NCI-H1930 (cell line): ENCODE data around the gene PPIL6.

Experiments
- DNase-seq, 2 experiments: peaks; one replicate each; lab custom pipeline; 2025; lab: John Stamatoyannopoulos, UW

PPIL6 gene

DNA sequence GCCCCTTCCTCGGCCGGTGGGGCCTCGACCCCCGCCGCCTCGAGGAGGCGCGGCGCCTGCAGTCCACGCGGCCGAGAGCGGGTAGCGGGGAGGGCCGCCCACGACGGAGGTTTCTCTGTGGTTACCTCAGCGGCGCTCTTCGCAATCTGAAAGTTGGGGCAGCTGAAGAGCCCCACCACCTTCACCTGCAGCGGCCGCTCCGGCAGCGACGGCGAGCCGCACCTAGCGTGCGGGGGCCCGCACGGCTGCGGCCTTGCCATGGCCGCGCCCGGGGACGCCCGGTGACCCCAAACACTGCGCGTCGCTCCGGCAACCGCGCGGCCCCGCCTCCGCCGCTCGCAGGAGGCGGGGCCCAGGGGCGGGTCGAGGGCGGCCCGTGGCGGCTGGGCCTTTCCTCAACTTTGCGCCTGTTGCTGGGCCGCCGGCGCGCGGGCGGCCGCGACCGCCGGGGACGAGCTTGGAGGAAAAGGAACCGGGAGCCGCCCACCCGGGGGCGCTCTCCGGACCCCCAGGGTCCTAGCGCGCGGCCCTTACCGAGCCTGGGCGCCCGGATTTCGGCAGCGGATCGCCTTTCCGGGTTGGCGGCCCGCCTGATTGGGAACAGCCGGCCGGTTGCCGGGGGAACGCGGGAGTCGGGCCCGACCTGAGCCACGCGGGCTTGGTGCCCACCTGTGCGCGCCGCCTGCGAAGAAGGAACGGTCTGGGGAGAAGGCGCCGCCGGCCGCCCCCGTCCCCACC, at the start of gene PPIL6, which contains the start of gene SMPD2:
Gene PPIL6 (minus strand): TSS at position 298 of the 738 bp plus-strand sequence. CDS start 38 bp downstream, at position 260.
Gene SMPD2 (plus strand): TSS at position 394 of the 738 bp plus-strand sequence. CDS start 398 bp downstream, outside the sequence.
- DNase-seq, result peak; percentile 84 to 94

DNA sequence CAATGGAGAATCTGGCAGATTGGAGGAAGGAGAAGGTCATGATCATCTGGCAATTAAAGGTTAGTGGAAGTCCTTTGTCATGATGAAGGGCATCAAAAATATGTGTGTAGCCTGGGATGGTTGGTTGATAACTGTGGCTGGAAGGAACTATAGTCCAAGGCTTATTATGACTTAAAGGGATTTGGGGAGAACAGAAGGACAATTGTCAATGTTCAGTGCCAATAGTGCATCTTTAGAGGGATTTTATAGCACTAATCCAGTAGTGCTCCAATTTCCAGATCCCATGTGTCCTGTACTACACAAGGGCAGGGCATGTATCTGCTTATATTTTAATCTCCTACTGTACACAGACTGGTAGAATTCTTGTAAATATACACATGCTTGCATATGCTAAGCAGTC, 47.6 kb upstream of the PPIL6 start:
- DNase-seq, result no peak

DNA sequence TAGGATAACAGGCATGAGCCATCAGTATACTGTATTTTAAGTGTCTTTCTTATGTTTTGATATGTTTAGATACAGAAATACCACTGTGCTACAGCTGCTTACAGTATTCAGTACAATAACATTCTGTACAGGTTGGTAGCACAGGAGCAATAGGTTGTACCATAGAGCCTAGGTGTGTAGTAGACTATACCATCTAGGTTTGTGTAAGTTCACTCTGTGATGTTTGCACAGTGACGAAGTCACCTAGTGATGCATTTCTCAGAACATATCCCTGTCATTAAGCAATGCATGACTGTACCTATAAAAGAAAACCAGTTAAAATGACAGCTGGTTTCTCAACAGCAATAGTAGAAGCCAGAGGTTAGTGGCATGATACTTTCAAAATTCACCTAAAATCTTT, 45.6 kb upstream of the PPIL6 start:
- no peak for DNase-seq

DNA sequence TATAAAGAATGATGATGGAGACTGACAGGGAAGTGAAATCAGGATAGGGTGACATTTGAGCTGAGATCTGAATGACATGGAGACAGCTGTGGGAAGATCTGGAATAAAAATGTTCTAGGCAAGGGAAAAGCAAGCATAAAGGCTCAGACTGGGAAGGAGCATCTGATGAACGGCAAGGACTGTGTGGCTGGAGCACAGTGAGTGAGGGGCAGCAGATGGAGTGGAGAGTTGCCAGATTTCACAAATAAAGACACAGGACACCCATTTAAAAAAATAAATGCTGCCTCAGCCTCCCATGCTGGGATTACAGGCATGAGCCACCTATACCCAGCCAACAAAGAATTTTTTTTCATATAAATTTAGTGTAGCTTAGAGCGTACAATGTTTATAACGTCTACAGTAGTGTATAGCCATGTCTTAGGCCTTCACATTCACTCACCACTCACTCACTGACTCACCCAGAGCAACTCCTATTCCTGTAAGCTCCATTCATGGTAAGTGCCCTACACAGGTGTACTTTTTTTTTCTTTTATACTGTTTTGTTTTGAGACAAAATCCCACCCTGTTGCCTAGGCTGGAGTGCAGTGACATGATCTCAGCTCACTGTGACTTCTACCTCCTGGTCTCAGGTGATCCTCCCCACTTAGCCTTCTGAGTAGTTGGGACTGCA, 45.0 kb upstream of the PPIL6 start:
- DNase-seq, result no peak

DNA sequence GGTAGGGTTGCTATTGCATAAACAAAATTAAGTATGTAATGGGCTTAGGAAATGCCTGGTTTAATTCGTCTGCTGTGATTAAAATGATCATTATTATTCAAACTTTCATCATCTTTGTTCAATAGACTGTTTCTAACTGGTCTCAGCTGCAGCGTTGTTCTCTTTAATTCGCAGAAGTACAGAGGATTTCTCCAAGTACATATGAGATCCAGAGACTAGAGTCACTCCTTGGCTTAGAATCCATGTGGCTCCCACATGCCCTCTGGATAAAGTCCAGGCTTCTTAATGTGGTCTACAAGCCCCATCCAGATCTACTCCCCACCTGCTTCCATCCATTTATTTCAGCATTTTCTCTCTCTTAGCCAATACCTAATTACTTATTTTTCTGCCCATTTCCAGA, 43.7 kb upstream of the PPIL6 start:
- no peak for DNase-seq

DNA sequence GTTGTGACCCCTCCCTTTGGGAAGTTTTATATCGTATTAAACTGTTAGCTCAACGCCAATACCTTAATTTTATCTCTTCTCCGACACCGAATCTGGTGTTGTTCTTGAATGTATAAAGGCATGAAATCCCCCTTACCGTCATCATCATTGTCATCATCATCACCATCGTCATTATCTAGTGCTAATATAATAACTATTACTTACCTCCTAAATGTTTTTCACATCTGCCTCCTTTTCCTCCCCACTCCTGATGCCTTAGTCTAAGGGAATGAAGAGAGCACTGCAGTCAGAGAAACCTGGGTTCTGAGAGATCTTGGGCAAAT, 43.3 kb upstream of the PPIL6 start:
- DNase-seq, result no peak

DNA sequence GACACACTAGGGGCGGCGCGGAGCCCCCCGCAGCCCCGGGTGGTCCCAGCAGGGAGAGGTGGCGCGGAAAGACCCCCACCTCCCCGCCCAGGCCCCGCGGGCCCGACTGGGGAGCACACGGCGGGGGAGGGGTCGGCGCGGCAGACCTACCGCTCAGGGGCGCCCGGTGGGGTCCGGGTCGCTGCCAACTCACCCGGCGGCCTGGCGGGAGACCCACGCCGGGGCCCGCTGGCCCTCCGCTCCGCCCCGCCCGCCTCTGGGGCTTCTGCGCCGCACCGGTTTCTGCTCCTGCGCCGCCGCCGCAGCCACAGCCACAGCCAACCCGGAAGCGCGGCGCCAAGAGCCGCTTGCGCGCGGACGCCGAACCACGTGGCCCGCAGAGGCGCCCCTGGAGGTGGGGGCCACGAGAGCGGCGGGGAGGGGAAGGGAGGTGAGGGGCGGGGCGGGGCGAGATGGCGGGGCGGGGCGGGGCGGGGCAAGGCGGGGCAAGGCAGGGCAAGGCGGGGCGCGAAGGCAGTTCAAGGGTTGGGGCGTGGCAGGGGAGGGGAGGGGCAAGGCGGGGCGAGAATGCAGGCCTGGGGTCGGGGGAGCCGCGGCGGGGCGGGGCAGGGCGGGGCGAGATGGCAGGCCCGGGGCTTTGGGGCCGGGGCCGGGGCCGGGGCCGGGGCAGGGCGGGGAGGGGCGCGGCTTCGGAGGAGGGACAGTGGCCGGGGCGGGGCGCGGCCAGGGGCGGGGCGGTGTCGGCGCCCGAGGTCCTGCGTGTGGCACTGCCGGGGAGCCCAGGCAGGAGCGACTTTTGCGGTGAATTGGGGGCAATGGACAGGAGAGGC, 42.7 kb upstream of the PPIL6 start, which contains the start of gene ZBTB24:
Gene ZBTB24 (minus strand): TSS at position 315 of the 830 bp plus-strand sequence. CDS start 1,193 bp downstream, outside the sequence.
- DNase-seq, result peak; percentile 80 to 90

DNA sequence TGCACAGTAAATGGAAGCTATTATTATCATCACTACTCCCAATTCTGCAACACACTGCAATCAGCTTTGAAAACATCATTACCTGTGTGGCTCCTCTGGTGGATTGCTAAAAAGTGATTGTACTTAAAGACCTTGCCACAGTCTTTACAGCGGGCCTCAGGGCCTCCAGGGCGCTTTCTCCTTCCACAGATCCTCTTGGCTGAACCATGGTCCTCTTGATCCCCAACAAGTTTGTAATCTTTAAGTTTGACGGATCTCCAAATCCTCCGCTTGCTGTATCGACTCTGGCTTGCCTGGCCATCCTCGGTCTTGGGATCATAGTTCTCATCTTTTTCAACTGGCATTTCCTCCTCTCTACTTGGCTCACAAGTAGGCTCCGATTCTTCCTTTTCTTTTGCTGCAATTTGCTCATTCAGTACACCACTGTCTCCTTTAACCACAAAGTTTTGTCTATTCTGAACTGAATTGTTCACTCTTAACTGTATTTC, 40.6 kb upstream of the PPIL6 start:
- DNase-seq, result no peak

DNA sequence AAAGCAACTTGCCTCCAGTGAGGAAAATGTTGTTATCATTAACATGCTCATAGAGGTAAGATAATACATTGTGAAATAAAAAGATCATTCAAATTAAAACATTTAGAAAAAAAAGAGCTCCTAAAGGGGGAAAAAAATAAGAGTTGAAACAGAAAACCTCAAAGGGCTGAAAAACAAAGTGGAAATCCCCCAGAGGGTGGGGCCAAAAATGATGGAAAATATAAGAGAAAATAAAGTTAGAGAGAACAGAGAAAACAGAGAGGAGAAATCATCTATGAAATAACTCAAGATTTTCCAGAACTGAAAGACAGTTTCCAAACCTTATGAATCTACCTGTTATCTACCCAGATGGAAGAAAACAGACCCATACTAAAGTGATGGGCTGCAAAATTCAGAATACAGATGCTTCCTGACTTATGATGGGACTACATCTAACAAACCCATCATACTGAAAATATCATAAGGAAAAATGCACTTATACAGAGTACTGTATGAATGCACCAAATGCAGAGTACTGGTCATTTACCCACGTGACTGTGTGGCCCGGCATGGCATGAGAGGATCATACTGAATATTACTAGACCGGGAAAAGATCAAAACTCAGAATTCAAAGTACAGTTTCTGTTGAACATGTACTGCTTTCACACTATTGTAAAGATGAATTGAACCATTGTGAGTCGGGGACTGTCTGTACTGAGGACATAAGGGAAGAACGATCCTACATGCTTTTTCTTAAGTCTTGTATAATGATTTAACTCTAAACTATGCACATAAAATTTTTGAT, 38.6 kb upstream of the PPIL6 start:
- no peak for DNase-seq

DNA sequence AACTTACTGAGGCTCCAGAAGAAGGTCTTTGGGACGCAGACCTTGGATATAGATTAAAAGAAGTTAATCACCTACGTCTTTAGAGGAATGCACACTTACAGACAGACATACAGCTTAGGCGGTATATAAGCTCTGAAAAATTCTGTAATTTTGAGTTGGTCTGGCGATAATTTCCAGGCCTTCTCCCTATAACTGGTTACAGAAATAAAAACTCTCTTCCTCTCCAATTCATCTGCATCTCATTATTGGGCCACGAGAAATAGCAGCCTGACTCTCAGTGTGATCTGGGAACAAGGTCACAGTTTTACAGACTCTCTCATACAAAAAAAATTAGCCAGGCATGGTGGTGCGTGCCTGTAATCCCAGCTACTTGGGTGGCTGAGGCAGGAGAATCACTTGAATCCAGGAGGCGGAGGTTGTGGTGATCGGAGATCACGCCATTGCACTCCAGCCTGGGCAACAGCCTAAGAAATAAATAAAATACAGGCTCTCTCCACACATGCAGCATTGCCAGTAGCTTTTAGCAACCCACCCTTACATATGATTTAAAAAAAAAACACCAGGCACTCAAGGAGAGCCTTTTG, 37.9 kb upstream of the PPIL6 start:
- no peak for DNase-seq

DNA sequence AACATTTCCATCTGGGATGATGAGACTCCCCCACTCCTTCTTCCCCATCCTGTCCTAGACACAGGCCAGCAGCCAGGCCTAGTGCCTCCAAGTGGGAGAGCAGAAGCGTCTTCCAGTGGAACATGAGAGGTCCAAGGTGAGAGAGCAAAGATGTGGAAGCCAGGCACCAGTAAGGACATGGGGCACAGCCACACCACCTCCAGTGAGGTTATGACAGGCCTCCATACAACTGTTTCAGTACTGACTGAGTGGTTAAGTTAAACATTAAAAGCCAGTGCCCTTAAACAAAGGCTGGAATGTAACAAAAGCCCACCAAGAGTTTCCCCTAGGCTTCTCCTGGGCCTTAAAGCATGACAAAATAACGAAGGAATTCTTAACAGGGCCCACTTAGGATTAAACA, 37.3 kb upstream of the PPIL6 start:
- DNase-seq, result no peak

DNA sequence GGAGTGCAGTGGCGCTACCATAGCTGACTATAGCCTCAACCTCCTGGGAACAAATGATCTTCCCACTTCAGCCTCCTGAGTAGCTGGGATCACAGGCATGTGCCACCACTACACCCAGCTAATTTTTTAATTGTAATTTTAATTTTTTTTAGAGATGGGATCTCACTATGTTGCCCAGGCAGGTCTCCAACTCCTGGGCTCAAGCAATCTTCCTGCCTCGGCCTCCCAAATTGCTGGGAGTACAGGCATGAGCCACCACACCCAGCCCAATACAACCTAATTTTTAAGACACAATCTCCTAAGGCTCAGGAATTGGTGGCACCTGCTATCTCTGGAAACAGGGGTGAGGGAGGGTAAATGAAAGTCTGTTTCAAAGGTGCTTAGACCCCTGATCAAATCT, 36.8 kb upstream of the PPIL6 start:
- DNase-seq, result no peak

DNA sequence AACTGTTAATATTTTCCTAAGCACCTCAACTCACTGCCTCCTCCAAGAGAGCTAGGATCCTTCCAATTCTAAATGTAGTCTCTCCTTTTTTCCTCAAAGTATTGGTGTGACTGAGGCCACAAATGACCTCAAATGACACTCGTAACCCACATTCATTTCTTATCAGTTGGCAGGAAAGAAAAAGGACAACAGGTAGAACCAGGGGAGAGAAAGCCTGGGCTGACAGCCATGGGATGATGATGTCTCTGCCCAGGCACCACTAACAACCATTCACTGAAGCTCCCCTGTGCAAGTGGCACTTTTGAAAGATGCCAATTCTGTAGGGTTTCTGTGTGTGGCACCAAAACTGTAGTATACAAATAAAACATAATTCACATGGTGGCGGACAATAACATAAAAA, 35.2 kb upstream of the PPIL6 start:
- no peak for DNase-seq

DNA sequence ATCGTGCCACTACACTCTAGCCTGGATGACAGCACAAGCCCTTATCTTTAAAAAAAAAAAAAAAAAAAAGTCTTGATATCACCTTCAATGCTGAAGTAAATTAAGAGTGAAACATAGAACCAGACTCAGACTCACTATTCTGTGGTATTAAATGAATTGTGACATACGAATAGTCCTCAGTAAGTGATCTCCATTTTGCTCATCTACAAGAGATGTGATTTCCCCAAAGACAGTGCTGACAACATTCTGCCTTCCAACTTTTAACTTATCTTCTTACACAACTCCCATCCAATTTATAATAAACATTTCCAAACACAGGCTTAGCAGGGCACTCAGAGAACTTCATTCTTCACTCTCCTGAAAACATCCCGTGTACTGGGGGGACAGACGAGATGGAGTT, 34.6 kb upstream of the PPIL6 start:
- no peak for DNase-seq

DNA sequence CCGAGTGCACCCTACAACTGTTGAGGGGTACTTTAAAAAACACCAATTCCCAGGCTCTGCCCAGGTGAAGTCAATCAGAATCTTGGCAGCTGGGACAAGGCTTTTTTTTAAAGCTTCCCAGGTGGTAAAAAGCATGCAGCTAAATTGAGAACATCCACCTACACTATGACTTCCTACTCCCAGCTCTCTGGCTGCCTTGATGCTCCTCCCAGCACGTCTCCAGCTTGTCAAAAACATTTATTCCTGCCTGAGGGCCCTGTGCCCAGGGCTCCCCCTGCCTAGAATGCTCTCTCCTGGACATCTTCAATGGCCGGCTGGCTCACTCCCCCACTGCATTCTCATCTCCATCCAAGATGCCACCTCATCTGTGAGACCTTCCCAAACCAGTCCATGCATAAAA, 32.7 kb upstream of the PPIL6 start:
- DNase-seq, result no peak

DNA sequence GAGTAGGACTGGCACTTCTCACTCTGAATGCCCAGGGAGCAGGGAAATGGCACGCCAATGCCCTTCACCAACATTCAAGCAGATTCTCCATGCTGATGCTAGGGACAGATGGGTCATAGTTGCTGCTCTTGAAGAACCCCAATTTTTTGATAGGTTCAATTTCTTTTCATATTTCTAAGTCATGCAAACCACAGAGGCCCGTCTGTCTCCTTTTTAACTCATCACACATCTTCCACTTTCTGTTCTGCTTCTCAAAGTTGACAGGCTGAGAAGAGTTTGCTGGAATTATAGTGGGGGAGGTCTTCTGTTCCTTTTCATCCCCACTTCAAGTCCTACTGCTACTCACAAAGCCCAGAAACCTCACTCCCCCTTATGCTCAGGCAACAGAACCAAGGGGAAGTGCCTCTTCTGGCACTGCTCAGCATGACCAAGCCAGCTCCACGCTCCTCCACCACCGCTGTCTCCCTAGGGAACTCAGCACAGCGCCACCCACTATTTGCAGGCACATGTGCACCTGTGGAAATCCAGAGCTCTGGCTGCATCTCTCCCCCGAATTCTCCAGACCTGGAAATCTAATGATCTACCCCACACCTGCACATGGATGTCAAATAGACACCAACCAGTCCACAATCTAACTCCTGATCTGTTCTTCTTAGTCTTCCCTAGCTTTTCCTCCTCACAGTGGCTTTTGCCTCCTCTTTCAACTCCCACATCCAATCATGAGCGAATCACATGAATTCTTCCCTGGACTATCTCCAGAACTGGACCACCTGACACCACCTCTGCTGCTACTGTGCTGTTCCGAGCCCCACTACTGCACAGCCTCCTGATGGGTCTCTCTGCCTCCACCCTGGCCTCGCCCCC, 31.9 kb upstream of the PPIL6 start:
- no peak for DNase-seq

DNA sequence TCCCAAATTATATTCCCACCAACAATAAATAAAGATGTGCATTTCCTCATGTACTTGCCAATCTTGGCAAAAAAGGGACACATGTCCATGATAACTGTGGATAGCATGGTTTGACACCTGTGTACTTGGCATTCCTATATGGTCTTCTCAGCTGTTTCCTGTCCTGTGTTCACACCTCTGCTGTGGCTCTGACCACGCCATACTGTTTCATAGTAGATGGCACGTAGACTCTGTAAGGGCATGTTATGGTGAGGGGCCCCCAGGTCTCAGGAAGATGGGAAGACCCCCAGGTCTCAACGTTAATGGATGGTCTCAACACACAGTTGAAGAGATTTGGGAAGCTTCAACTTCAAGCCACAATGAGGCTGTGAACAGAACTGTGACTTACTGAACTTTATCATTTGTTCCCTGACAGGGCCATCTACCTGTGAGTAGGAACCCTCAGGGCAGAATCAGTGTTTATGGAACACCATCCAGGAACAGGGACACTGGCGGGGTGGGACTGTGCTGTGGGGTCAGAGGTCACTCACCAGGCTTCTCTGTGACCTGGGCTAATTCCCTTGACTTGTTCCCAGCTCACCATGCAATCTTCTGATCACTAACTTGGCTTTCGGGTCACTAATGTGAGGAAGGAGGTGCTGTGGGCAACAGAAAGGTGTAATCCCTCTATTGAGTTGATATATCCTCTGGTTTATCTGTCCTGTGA, 30.8 kb upstream of the PPIL6 start:
- DNase-seq, result no peak

DNA sequence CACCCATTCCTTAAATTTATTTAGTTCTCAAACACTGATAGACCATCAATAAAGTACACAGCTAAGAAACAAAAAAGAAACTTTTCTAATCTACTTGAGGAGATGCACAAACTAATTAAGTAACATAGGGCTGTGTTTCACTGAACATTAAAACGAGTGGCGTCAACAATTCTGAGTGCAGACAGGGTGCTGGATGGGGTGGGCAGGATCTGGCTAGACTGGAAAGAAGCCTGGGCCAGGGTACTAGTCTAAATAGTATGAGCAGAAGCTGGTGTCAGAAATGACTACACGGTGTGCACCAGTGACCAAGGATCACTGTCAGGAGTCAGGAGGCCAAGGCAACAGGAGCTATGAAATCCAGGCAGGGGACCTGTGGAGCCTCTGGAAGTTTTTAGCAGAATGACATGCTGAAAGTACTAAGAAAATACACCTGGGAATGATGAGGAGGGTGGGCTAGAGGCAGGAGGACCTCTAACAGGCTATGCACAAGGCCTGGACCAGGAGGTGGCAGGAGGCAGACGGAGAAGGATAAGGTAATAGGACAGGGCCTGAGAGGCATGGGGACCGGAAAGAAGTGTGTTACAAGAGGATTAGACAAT, 29.3 kb upstream of the PPIL6 start:
- no peak for DNase-seq

DNA sequence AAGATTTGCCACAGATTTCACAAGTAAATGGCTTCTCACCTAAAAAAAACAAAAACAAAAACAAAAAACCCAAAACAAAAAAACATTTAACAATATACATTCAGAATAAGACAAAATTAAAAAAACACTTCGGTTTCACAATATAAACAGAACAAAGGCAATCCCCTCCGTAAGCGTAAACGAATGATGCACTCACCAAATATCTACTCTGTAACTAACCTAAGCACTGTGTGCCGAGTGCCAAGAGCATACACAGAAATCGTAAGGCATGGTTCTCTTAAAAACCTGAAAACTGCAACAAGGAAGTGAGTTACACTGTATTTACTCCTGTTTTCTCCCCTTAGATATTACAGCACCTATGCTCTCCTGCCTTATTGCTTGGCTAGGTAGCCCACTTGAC, 27.3 kb upstream of the PPIL6 start:
- DNase-seq, result no peak
